Measurements from ENCODE around the gene CHERP.

GRCh38 chr19:16582486-16583261, 40.4 kb upstream of the CHERP start:
- TF ChIP-seq, protein P1, sequence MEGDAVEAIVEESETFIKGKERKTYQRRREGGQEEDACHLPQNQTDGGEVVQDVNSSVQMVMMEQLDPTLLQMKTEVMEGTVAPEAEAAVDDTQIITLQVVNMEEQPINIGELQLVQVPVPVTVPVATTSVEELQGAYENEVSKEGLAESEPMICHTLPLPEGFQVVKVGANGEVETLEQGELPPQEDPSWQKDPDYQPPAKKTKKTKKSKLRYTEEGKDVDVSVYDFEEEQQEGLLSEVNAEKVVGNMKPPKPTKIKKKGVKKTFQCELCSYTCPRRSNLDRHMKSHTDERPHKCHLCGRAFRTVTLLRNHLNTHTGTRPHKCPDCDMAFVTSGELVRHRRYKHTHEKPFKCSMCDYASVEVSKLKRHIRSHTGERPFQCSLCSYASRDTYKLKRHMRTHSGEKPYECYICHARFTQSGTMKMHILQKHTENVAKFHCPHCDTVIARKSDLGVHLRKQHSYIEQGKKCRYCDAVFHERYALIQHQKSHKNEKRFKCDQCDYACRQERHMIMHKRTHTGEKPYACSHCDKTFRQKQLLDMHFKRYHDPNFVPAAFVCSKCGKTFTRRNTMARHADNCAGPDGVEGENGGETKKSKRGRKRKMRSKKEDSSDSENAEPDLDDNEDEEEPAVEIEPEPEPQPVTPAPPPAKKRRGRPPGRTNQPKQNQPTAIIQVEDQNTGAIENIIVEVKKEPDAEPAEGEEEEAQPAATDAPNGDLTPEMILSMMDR (IDR thresholded peaks at IDR 0.05): no peak
- TF ChIP-seq EP300 (IDR thresholded peaks at IDR 0.05) (no peak), POLR2A (IDR thresholded peaks at IDR 0.05) (no peak), POLR2AphosphoS5 (IDR thresholded peaks at IDR 0.05) (no peak)

Data from upper lobe of left lung (tissue), 4 donors.